Measurements from ENCODE around the gene FBXO4. TPM values are rescaled to one million over a fixed set of nuclear protein-coding genes. Genes with fewer than 3 reads are reported as not detected.
"Not testable (repeated sequence)": the region's sequence is repeated elsewhere in the genome, so short reads cannot be mapped to it uniquely, and the experiment has no call there.

FBXO4 gene
- polyA plus RNA-seq, 10 donors: 7.7 to 13.6 (median 10.4) TPM

DNA sequence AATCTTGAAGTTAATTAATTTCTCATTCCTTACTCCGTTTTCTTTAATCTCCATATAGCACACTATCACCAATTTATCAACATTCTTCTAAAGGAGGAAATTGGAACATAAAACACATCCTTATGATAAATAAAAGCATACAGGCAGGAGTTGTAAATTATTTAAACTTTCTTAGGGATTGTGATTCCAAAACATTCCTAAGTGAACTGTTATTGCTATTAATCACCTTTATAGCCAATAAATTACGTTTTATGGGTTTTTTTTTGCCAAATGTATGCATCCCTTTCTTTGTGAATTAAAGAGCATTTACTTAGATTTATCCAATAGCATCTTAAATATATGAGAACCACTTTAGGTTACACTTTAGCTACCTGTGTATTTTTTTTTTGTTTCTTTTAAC, 55.3 kb downstream of the FBXO4 start:
- no peak for DNase-seq

DNA sequence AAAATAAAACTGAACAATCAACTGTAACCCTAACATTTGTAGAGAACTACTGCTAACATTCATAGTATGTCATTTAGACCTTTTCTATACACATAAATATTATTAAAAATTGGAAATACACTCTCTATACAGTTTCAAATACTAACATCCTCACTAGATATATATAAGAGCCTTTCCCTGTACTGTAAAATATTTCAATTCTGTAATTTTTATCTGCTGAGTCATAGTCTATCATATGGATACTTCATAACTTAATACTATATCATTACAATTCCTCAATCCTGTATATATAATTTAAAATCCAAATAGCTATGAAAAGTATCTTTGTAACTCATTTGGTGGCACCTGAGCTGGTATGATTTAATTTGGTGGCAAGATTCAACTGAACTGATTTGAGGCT, 55.8 kb downstream of the FBXO4 start:
- no peak for DNase-seq

DNA sequence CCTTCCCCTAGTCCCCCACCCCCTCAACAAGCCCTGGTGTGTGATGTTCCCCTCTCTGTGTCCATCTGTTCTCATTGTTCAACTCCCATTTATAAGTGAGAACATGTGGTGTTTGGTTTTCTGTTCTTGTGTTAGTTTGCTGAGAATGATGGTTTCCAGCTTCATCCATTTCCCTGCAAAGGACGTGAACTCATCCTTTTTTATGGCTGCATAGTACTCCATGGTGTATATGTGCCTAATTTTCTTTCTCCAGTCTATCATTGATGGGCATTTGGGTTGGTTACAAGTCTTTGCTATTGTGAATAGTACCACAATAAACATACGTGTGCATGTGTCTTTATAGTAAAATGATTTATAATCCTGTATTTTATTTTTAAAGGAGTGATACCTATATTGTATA, 57.8 kb downstream of the FBXO4 start:
- not testable (repeated sequence) for DNase-seq

DNA sequence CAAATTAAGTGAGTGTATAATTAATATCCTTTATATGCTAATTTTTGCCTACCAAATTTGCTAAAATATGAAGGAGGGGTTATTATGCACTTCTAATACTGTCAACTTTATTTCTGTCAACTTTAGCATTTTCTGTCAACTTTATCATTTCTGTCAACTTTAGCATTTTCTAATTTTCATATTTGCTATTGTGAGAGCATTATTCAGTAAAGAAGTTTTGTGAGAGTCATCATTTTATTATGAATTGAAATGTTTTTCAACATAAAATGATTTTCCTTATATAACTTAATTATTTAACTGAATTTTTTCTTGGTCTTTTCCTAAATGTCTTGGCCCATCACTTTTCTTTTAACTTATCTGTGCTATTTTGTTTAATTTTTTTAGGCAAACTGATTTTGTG, 58.2 kb downstream of the FBXO4 start:
- DNase-seq: no peak

DNA sequence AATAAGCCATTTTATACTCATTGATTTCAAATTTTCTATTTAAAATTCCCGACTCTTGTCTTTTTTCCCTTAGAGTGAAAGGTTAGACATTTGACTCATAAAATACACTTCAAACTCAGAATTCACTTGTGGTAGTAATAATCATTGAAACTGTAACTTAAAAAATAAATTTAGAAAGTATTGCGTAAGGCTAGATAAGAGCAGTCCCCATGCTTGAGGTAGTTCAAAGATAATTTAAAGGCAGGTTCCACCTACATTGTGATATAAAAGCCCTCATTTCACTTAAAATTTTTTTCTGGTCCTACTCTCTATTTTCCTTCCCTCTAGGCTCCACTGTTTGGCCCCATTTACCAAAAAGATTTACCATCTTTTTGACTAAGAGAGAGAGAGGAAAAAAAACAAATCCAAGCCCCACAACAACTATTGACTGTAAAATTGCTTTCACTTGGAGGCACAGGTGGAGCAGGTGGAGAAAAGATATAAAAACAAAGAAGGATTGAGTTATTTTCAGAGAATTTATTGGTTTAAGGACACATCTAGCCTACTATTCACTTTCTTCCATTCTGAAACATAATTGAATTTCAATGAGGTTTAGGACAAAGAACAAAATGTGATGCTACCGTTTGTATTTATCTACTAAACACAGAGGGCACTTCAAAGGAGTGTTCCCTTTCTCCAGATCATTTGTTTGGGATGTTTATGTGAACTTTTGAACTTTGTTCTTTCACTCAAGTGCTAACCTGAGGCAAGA, 61.0 kb downstream of the FBXO4 start:
- no peak for DNase-seq

Other genes with a start within 250 kb of the FBXO4 start
- 10 to 100 TPM; 10.1 to 18.6 (median 13.8) TPM for gene OXCT1, start 54.9 kb upstream of the FBXO4 start, polyA plus RNA-seq (ENCODE audit: insufficient read length in 10 of 10)
- 10 to 100 TPM; 11.6 to 20.2 (median 16.3) TPM for gene RIMOC1, start 20.9 kb upstream of the FBXO4 start, polyA plus RNA-seq (ENCODE audit: insufficient read length in 10 of 10)

All from muscle of back (tissue), 11 donors.